Stimulated activated CD4-positive, alpha-beta T cell treated with anti-CD3 and anti-CD28 coated beads, Interleukin-2, amount 100 ng/mL, for 4 hours (primary cell): ENCODE measurements around the gene PACRGL.
A peak's percentile ranks its signal among the peaks of the same experiment; 100 is the strongest.

ENCODE experiments used
- DNase-seq: peaks from one replicate; pipeline ENCODE4 v3.0.0-alpha.2; 2020; ENCODE audit warnings: low read depth

Gene PACRGL

GRCh38 chr4:20700007-20700761 lies at the start of gene PACRGL:
Gene PACRGL (plus strand): TSS chr4:20700458. CDS start chr4:20704482, 4,024 bp downstream.
- peak; percentile 93 for DNase-seq

GRCh38 chr4:20652226-20652885 lies 47.9 kb upstream of the PACRGL start:
- no peak for DNase-seq

GRCh38 chr4:20658456-20658855 lies 41.8 kb upstream of the PACRGL start:
- DNase-seq, result no peak

GRCh38 chr4:20662851-20663250 lies 37.4 kb upstream of the PACRGL start:
- DNase-seq, result no peak

- no peak for DNase-seq
Observed at GRCh38 chr4:20666012-20666860, 34.0 kb upstream of the PACRGL start.

- no peak for DNase-seq
Observed at GRCh38 chr4:20672262-20672661, 28.0 kb upstream of the PACRGL start.

- no peak for DNase-seq
Observed at GRCh38 chr4:20675786-20676185, 24.5 kb upstream of the PACRGL start.

GRCh38 chr4:20676501-20677197 lies 23.6 kb upstream of the PACRGL start:
- DNase-seq, result no peak

- no peak for DNase-seq
Observed at GRCh38 chr4:20678400-20678799, 21.9 kb upstream of the PACRGL start.

GRCh38 chr4:20679951-20680350 lies 20.3 kb upstream of the PACRGL start:
- DNase-seq, result no peak

GRCh38 chr4:20680736-20681135 lies 19.5 kb upstream of the PACRGL start:
- no peak for DNase-seq

- DNase-seq, result no peak
Observed at GRCh38 chr4:20681271-20681670, 19.0 kb upstream of the PACRGL start.

GRCh38 chr4:20682853-20683252 lies 17.4 kb upstream of the PACRGL start:
- DNase-seq, result no peak

- no peak for DNase-seq
Observed at GRCh38 chr4:20683766-20684165, 16.5 kb upstream of the PACRGL start.

- DNase-seq, result no peak
Observed at GRCh38 chr4:20684852-20685763, 15.2 kb upstream of the PACRGL start.

GRCh38 chr4:20687864-20688263 lies 12.4 kb upstream of the PACRGL start:
- DNase-seq, result no peak

- DNase-seq, result no peak
Observed at GRCh38 chr4:20696815-20697214, 3.4 kb upstream of the PACRGL start.

- DNase-seq, result no peak
Observed at GRCh38 chr4:20698382-20698781, 1.9 kb upstream of the PACRGL start.

- no peak for DNase-seq
Observed at GRCh38 chr4:20698820-20699219, 1.4 kb upstream of the PACRGL start.

- no peak for DNase-seq
Observed at GRCh38 chr4:20711335-20711734, 11.1 kb downstream of the PACRGL start.

- no peak for DNase-seq
Observed at GRCh38 chr4:20723019-20723418, 22.8 kb downstream of the PACRGL start.
